ENCODE results near the gene ZNF573. TPM values are rescaled to one million over a fixed set of nuclear protein-coding genes. Genes with fewer than 3 reads are reported as not detected.

Gene ZNF573
- polyA plus RNA-seq, 1 experiment, result 3.0 TPM

- Histone ChIP-seq H3K27me3 (ENCODE audit: control insufficient read depth, insufficient read depth, low read length) (no peaks in the 10 kb centered on the region), H3K4me3 (ENCODE audit: low read depth, low read length) (no peak overlapping the region), H3K27ac (ENCODE audit: low read depth, low read length) (no peak overlapping the region), H3K9me3 (ENCODE audit: control insufficient read depth, insufficient read depth, low read length) (peaks cover 34% of the 10 kb centered on the region)
- TF ChIP-seq CTCF (IDR thresholded peaks at IDR 0.05; ENCODE audit: low read depth, low read length), result no peak
- ChIA-PET POLR2A (interaction anchor here (1.2 kb wide), 1 partner anchor 87 kb away, joined by 4 read pairs; the partner anchor contains the start of gene ZNF573), CTCF (interaction anchor here (0.9 to 1.1 kb wide), 2 partner anchors 27 kb away, joined by 3 read pairs; no protein-coding TSS in a partner anchor)
- no peak for DNase-seq (ENCODE audit: low read depth, low spot score)
Measured at GRCh38 chr19:37692956-37693620, 86.3 kb downstream of the ZNF573 start.

GRCh38 chr19:37691881-37692504 lies 87.4 kb downstream of the ZNF573 start:
- peak overlapping the region; percentile 32 for H3K27ac ChIP-seq (ENCODE audit: low read depth, low read length)
- ChIA-PET POLR2A (interaction anchor here (1.2 kb wide), 1 partner anchor 88 kb away, joined by 4 read pairs; the partner anchor contains the start of gene ZNF573), CTCF (interaction anchor here (0.6 to 0.9 kb wide), 2 partner anchors 28 to 103 kb away, joined by 3 to 5 read pairs; no protein-coding TSS in a partner anchor)

More at GRCh38 chr19:37691881-37692504, 87.4 kb downstream of the ZNF573 start:
- Histone ChIP-seq H3K9me3 (ENCODE audit: control insufficient read depth, insufficient read depth, low read length) (peaks cover 32% of the 10 kb centered on the region), H3K4me3 (ENCODE audit: low read depth, low read length) (peak overlapping the region; percentile 76), H3K27me3 (ENCODE audit: control insufficient read depth, insufficient read depth, low read length) (no peaks in the 10 kb centered on the region)
- TF ChIP-seq CTCF (IDR thresholded peaks at IDR 0.05; ENCODE audit: low read depth, low read length), result no peak; the same call in 1 of the 2 replicates
- peak; percentile 66 for DNase-seq (ENCODE audit: low read depth, low spot score)

Small RNA genes lying within 50 kb of the gene (small RNA-seq; reads per million reads assigned to genes)
- gene SELENOKP1 (ENCODE audit: insufficient read length, low read depth), result not detected

Other genes with a start within 250 kb of the ZNF573 start
- gene ZNF571, start 184.8 kb downstream of the ZNF573 start, polyA plus RNA-seq (2011; rRNA removed), result 1.6 and 2.2 TPM in 2 replicates
- 0.41 and 0.48 TPM in 2 replicates for gene ZNF540, start 184.7 kb downstream of the ZNF573 start, polyA plus RNA-seq (2011; rRNA removed)
- gene ZFP30, start 124.1 kb downstream of the ZNF573 start, polyA plus RNA-seq (2011; rRNA removed), result 4.9 and 5.7 TPM in 2 replicates
- 2.8 and 3.0 TPM in 2 replicates for gene ZNF607, start 59.8 kb downstream of the ZNF573 start, polyA plus RNA-seq (2011; rRNA removed)
- not detected in 2 replicates for gene WDR87, start 127.0 kb upstream of the ZNF573 start, polyA plus RNA-seq (2011; rRNA removed)
- 4.9 and 9.4 TPM in 2 replicates for gene SIPA1L3, start 127.6 kb upstream of the ZNF573 start, polyA plus RNA-seq (2011; rRNA removed)

Data from AG04450 (cell line).